Hematopoietic multipotent progenitor cell (in vitro differentiated cells): Measurements from ENCODE around the gene PCID2. TPM values are rescaled to one million over a fixed set of nuclear protein-coding genes. Genes with fewer than 3 reads are reported as not detected.

Experiments
- DNase-seq, 3 donors: peaks; one replicate each; pipeline ENCODE4 v3.0.0-alpha.2; 2011 to 2015; ENCODE audit warnings: low read depth in 2 of 3, low spot score in 2 of 3
- small RNA-seq: library from RNA; depleted of rRNA; stranded (forward); fragments of <200 nt; gene quantifications from one replicate; pipeline ENCODE3, GENCODE V24; 2012
- total RNA-seq: library from RNA; depleted of rRNA; stranded (reverse); fragments of >200 nt; gene quantifications from one replicate; pipeline ENCODE4 v1.2.3, GENCODE V29; 2012

The PCID2 gene
- total RNA-seq, 1 donor, result 43.1 TPM

DNA sequence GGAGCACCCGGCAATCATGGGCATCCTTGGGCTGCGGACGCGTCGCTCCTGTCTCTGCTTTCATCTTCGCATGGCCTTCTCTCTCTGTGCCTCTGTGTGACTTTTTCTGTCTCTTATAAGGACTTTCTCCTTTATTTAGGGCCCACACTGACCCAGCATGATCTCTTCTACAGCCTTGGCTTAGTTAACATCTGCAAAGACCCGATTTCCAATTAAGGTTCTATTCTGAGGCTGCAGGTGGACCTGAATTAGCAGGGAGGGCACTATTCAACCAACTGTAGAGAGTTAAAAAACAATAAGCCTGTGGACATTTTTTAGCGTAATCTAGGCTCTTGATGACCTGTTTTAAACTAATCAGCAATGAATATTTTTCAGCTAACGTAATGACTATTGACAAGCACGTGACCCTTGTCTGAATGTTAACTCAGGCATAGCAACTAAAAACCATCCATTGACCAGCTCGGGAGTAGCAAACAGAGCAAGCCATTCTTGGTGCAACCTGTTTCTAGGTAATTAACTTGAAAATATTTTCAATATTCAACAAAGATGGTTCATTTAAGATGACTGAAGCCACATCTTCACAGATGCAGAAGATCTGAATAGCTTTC, 70.7 kb downstream of the PCID2 start:
- no peak for DNase-seq

DNA sequence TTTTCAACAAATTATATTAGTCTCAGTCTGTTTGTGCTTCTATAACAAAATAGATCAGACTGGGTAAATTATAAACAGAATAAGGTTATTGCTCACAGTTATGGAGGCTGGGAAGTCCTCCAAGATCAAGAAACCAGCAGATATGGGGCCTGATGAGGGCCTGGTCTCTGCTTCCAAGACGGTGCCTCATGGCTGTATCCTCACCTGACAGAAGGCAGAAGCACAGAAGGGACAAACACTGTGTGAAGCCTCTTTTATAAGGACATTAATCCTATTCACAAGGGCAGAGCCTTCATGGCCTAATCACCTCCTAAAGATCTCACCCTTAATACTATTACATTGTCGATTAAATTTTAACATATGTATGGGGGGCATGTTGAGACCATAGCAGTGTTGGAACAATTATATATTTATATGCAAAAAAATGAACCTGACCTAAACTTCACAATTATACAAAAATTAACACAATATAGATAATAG, 73.1 kb downstream of the PCID2 start:
- no peak for DNase-seq

DNA sequence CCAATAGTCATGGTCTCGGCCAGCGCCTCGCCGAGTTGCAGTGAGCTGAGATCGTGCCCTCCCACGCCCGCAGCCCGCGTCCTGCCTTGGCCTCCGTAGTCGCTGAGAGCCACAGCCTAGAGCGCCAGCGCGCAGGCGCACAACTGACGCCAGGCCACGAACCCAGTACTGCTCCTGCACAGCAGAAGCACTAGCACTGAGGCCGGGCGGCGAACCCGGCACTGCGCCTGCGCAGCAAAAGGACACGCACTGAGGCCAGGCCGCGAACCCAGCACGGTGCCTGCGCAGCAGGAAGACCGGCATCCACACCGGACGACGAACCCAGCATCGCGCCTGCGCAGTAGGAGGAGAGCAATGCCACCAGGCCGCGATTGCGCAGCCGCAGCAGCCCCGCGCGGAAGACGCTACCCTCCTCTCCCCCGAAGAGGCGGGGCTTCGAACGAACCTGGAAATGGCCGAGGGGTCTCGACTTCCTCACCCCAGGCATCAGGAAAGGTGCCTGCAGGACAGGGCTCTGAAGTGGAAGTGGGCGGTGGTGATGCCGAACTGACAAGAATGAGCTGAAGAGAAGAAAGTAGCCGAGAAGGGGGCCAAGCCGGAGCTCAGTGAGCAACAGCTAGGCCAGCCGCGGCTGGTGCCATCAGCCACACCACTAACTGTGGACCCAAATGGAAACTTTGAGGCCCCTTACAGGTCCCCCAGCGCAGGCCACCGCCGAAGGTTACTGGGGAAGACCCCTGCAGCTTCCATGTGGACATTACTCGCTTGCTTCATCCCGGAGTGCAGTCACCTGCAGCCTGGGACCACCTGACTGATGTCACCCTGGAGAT, 78.3 kb downstream of the PCID2 start:
- peak in 2 of 3 donors; percentile 23 to 40 for DNase-seq

GRCh38 chr13:113129480-113129879, 79.0 kb downstream of the PCID2 start:
- no peak for DNase-seq

Small RNA genes within 50 kb of the gene (small RNA-seq; reads per million reads assigned to genes)
- gene AL137002.1, result not detected

Other genes with a start within 250 kb of the PCID2 start
- 3.2 TPM for gene MCF2L, start 239.5 kb downstream of the PCID2 start, total RNA-seq
- 0.27 TPM for gene F7, start 102.9 kb downstream of the PCID2 start, total RNA-seq
- gene F10, start 85.9 kb downstream of the PCID2 start, total RNA-seq, result 0.27 TPM
- not detected for gene PROZ, start 50.0 kb downstream of the PCID2 start, total RNA-seq
- gene CUL4A, start 944 bp upstream of the PCID2 start, total RNA-seq, result 93.4 TPM
- gene LAMP1, start 88.6 kb upstream of the PCID2 start, total RNA-seq, result 92.6 TPM
- gene GRTP1, start 155.5 kb upstream of the PCID2 start, total RNA-seq, result 0.54 TPM
- 0.27 TPM for gene ADPRHL1, start 244.8 kb upstream of the PCID2 start, total RNA-seq